DND-41 (cell line): Measurements from ENCODE around the gene RNU1-4.
"Not testable (repeated sequence)": the region's sequence is repeated elsewhere in the genome, so short reads cannot be mapped to it uniquely, and the experiment has no call there.

Source experiments
- EZH2 ChIP-seq: IDR thresholded peaks from 3 replicates; pipeline ENCODE4 v1.6.1; 2012; ENCODE audit warnings: borderline replicate concordance, low read depth, mild to moderate bottlenecking, moderate library complexity, low read length, inconsistent platforms; ENCODE audit not compliant: severe bottlenecking
- TF ChIP-seq, protein P1 (sequence below): IDR thresholded peaks from 2 replicates; pipeline ENCODE4 v1.5.1; 2012; ENCODE audit warnings: borderline replicate concordance, low read length, moderate library complexity, mild to moderate bottlenecking; ENCODE audit not compliant: poor library complexity, severe bottlenecking; ENCODE audit errors: extremely low read depth

DNA sequence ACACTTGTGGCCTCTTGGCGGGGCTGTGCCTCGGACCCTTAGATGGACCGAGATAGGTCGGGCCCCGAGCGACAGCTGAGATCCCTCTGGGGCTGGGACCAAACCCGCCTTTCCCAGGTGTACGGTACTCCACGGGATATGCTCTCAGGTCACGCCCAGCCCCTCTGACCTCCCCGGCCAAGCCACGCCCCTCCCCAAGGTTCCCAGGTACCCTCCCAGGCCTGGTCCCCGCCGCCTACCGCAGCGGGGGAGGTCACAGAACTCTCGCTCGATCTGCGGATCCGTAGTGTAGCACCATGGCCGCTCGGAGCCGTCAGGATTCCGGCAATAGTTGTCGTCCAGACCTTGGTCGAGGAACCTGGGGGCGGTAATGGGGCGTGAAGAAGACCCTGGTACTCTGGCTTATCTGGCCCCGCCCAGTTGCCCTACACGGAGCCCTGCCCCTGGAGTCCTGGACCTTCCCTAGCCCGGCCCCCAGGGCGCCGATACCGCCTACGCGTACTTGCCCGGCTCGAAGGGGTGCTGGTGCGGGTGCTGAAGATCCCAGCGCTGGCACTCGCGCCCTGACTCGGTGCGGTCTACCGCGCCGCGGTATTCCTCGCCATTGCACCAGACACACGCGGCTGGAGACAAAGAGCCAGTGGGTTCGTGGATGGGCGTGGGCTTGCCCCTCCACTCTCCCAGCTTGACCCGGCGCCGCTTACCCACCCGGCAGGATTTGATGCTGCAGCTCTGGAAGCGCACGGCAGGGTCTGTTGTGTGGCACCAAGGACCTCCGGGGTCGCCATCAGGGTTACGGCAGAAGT is 19.5 kb downstream of the RNU1-4 start:
- TF ChIP-seq, protein P1, sequence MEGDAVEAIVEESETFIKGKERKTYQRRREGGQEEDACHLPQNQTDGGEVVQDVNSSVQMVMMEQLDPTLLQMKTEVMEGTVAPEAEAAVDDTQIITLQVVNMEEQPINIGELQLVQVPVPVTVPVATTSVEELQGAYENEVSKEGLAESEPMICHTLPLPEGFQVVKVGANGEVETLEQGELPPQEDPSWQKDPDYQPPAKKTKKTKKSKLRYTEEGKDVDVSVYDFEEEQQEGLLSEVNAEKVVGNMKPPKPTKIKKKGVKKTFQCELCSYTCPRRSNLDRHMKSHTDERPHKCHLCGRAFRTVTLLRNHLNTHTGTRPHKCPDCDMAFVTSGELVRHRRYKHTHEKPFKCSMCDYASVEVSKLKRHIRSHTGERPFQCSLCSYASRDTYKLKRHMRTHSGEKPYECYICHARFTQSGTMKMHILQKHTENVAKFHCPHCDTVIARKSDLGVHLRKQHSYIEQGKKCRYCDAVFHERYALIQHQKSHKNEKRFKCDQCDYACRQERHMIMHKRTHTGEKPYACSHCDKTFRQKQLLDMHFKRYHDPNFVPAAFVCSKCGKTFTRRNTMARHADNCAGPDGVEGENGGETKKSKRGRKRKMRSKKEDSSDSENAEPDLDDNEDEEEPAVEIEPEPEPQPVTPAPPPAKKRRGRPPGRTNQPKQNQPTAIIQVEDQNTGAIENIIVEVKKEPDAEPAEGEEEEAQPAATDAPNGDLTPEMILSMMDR: not testable (repeated sequence)
- TF ChIP-seq EZH2: not testable (repeated sequence)
